ENCODE data around the gene UBE2G1. TPM values are rescaled to one million over a fixed set of nuclear protein-coding genes. Genes with fewer than 3 reads are reported as not detected.

Gene UBE2G1
- total and polyA plus RNA-seq, 2 of the 8 experiments (the other 6 are each of a cell fraction or from before 2014, with no cell fraction given) = 73.9 to 170 TPM

- no peak for FAIRE-seq
- H3K4me2 ChIP-seq (ENCODE audit: insufficient read depth in 1 of 2, low read depth in 2 of 2, low read length in 2 of 2) = peak overlapping the region; percentile 70 to 97
- no peak overlapping the region for H2BK20ac ChIP-seq (ENCODE audit: low read length)
- peaks cover 0 to 7% (median 0%) of the 10 kb centered on the region in 4 experiments; a peak in 2 of 8 replicates for H3K36me3 ChIP-seq (ENCODE audit: control insufficient read depth in 2 of 4, insufficient read depth in 4 of 4, low read length in 3 of 4)
- peak overlapping the region; percentile 87 to 97 (median 92) for H3K9ac ChIP-seq (replicated peaks in 1 of 4; ENCODE audit: extremely low read depth in 1 of 4, low read depth in 3 of 4, low read length in 3 of 4)
- peaks cover 0 to 5% (median 2%) of the 10 kb centered on the region in 4 experiments; a peak in 2 of 7 replicates for H3K4me1 ChIP-seq (replicated peaks in 1 of 4; ENCODE audit: control insufficient read depth in 3 of 4, insufficient read depth in 4 of 4, low read length in 3 of 4)
- H3K4ac ChIP-seq (replicated peaks; ENCODE audit: insufficient read length, low read depth, low read length) = no peak overlapping the region
- H3K56ac ChIP-seq (replicated peaks; ENCODE audit: insufficient read length, low read depth, low read length) = peak overlapping the region; percentile 63
- peak overlapping the region; percentile 99 for H4K8ac ChIP-seq (ENCODE audit: extremely low read depth, insufficient read depth, low read length)
- ChIA-PET POLR2A (ENCODE audit: partially characterized antibody) (interaction anchor here (0.6 to 4.4 kb wide), 20 partner anchors 10 to 493 kb away, joined by 3 to 45 read pairs (median 4); no protein-coding TSS in a partner anchor), CTCF (ENCODE audit: partially characterized antibody) (interaction anchor here (1.2 kb wide), 1 partner anchor 11 kb away, joined by 3 read pairs; no protein-coding TSS in a partner anchor)
- no peak overlapping the region for H3K23ac ChIP-seq (ENCODE audit: insufficient read length)
- H2BK15ac ChIP-seq (ENCODE audit: low read length) = no peak overlapping the region
- H3K27me3 ChIP-seq (replicated peaks in 1 of 4; ENCODE audit: control insufficient read depth in 3 of 4, extremely low read depth in 1 of 4, insufficient read depth in 3 of 4, low read length in 3 of 4) = no peaks in the 10 kb centered on the region
- H3K18ac ChIP-seq (ENCODE audit: extremely low read depth, low read length) = peak overlapping the region; percentile 90; the same call in 1 of the 2 replicates
- no peak overlapping the region for H2BK120ac ChIP-seq (replicated peaks; ENCODE audit: low read depth, low read length)
- H4K5ac ChIP-seq (ENCODE audit: insufficient read length, low read depth, low read length) = peak overlapping the region; percentile 89
- peaks cover 4 to 11% of the 10 kb centered on the region in 2 experiments for H4K20me1 ChIP-seq (replicated peaks in 1 of 2; ENCODE audit: control insufficient read depth in 1 of 2, insufficient read depth in 2 of 2, low read length in 2 of 2)
- whole genome bisulfite sequencing, 2 experiments (ENCODE audit: extremely low coverage in 1 of 2, insufficient coverage in 1 of 2, insufficient read length in 1 of 2, insufficient replicate concordance in 2 of 2, low coverage in 1 of 2, low lambda C conversion rate in 2 of 2, missing lambda C conversion rate in 1 of 2) = 0% methylated on average over 37 of the region's 38 CpGs; no CpG with 5 or more reads in 1 of the 2 experiments
- H3K27ac ChIP-seq (ENCODE audit: low read depth, low read length) = peak overlapping the region; percentile 85; the same call in 1 of the 2 replicates
- H2BK12ac ChIP-seq (ENCODE audit: low read depth, low read length) = peak overlapping the region; percentile 85; the same call in 1 of the 2 replicates
- H3K9me3 ChIP-seq (ENCODE audit: insufficient read depth in 2 of 2, low read depth in 1 of 2, low read length in 1 of 2) = no peaks in the 10 kb centered on the region
- H4K91ac ChIP-seq (replicated peaks; ENCODE audit: insufficient read length, low read length) = peak overlapping the region; percentile 40
- H3K79me2 ChIP-seq (ENCODE audit: control insufficient read depth in 1 of 2, insufficient read depth in 2 of 2, low read length in 2 of 2) = peaks cover 39 to 62% of the 10 kb centered on the region in 2 experiments
- H3K79me1 ChIP-seq (ENCODE audit: low read depth, low read length) = no peaks in the 10 kb centered on the region; the same call in 1 of the 2 replicates
- DNase-seq (ENCODE audit: low read depth in 1 of 2, low spot score in 2 of 2) = peak; percentile 83 to 86
- no peak overlapping the region for H2AK5ac ChIP-seq (ENCODE audit: low read depth, low read length)
- peaks cover 5% of the 10 kb centered on the region; the same call in 1 of the 2 replicates for H3K23me2 ChIP-seq (ENCODE audit: low read depth, low read length)
- peak overlapping the region; percentile 82 for H2BK5ac ChIP-seq (ENCODE audit: low read depth, low read length)
- H3K14ac ChIP-seq (ENCODE audit: insufficient read length) = no peak overlapping the region
- peak overlapping the region; percentile 77 to 98 (median 82) for H3K4me3 ChIP-seq (ENCODE audit: extremely low read depth in 1 of 4, insufficient read depth in 2 of 4, low read depth in 3 of 4, low read length in 4 of 4)
- no peak overlapping the region for H2AFZ ChIP-seq (ENCODE audit: low read length)
- TF ChIP-seq EZH2 (IDR thresholded peaks at IDR 0.05; ENCODE audit: low read depth, low read length, severe bottlenecking) (no peak), POLR2A (IDR thresholded peaks at IDR 0.05; ENCODE audit: control extremely low read depth in 1 of 2, low read depth in 2 of 2, low read length in 2 of 2) (peak in 1 of 2 experiments; percentile 94; a peak in 2 of 3 replicates), MAFK (IDR thresholded peaks at IDR 0.05; ENCODE audit: low read depth, low read length) (no peak), PHF8 (conservative IDR thresholded peaks at IDR 0.05; ENCODE audit: low read depth, low read length) (peak; percentile 72), RBBP5 (IDR thresholded peaks at IDR 0.05; ENCODE audit: borderline replicate concordance, low read depth, low read length) (no peak), SUZ12 (IDR thresholded peaks at IDR 0.05; ENCODE audit: low read length) (no peak), POLR2AphosphoS5 (IDR thresholded peaks at IDR 0.05; ENCODE audit: low read depth, low read length) (peak; percentile 69), KDM4A (IDR thresholded peaks at IDR 0.05; ENCODE audit: low read depth, low read length, severe bottlenecking) (no peak)
Observed at GRCh38 chr17:4365103-4365627, 1.3 kb downstream of the UBE2G1 start.

Data from H1 (cell line).